ENCODE measurements around the gene STIM2.
"Not testable (repeated sequence)": the region's sequence is repeated elsewhere in the genome, so short reads cannot be mapped to it uniquely, and the experiment has no call there.

Gene STIM2

GRCh38 chr4:26819026-26819425, 41.6 kb upstream of the STIM2 start:
- CTCF ChIA-PET: no interaction called here

GRCh38 chr4:26819478-26820095, 41.1 kb upstream of the STIM2 start:
- ChIA-PET CTCF (interaction anchor here (0.5 kb wide), 1 partner anchor 11 kb away, joined by 4 read pairs; no protein-coding TSS in a partner anchor), POLR2A (ENCODE audit: low non-redundant PET) (no interaction called here)
- no peak overlapping the region for H3K27ac ChIP-seq
- DNase-seq (ENCODE audit: low spot score): no peak
- TF ChIP-seq CTCF (conservative IDR thresholded peaks at IDR 0.05; ENCODE audit: low read depth): no peak

More at GRCh38 chr4:26819026-26819425, 41.6 kb upstream of the STIM2 start:
- POLR2A ChIA-PET (ENCODE audit: low non-redundant PET): no interaction called here
- no peak overlapping the region for H3K27ac ChIP-seq
- DNase-seq (ENCODE audit: low spot score): no peak
- no peak for TF ChIP-seq CTCF (conservative IDR thresholded peaks at IDR 0.05; ENCODE audit: low read depth)

GRCh38 chr4:26820346-26820745, 40.3 kb upstream of the STIM2 start:
- ChIA-PET POLR2A (ENCODE audit: low non-redundant PET) (no interaction called here), CTCF (no interaction called here)
- no peak for DNase-seq (ENCODE audit: low spot score)
- no peak overlapping the region for H3K27ac ChIP-seq
- no peak for TF ChIP-seq CTCF (conservative IDR thresholded peaks at IDR 0.05; ENCODE audit: low read depth)

GRCh38 chr4:26821031-26821430, 39.6 kb upstream of the STIM2 start:
- CTCF ChIA-PET: no interaction called here
- no peak overlapping the region for H3K27ac ChIP-seq
- POLR2A ChIA-PET (ENCODE audit: low non-redundant PET): no interaction called here
- no peak for TF ChIP-seq CTCF (conservative IDR thresholded peaks at IDR 0.05; ENCODE audit: low read depth)
- no peak for DNase-seq (ENCODE audit: low spot score)

- ChIA-PET POLR2A (ENCODE audit: low non-redundant PET) (no interaction called here), CTCF (no interaction called here)
- no peak overlapping the region for H3K27ac ChIP-seq
- TF ChIP-seq CTCF (conservative IDR thresholded peaks at IDR 0.05; ENCODE audit: low read depth): no peak
- no peak for DNase-seq (ENCODE audit: low spot score)
Observed at GRCh38 chr4:26821677-26822503, 38.8 kb upstream of the STIM2 start.

- no peak for DNase-seq (ENCODE audit: low spot score)
- ChIA-PET CTCF (no interaction called here), POLR2A (ENCODE audit: low non-redundant PET) (no interaction called here)
- H3K27ac ChIP-seq: no peak overlapping the region
- no peak for TF ChIP-seq CTCF (conservative IDR thresholded peaks at IDR 0.05; ENCODE audit: low read depth)
Observed at GRCh38 chr4:26822546-26822945, 38.1 kb upstream of the STIM2 start.

- CTCF ChIA-PET, H3K27ac ChIP-seq: not testable (repeated sequence)
Observed at GRCh38 chr4:26822974-26823373, 37.7 kb upstream of the STIM2 start.

More at GRCh38 chr4:26822974-26823373, 37.7 kb upstream of the STIM2 start:
- POLR2A ChIA-PET (ENCODE audit: low non-redundant PET); DNase-seq (ENCODE audit: low spot score): not testable (repeated sequence)

Data from RWPE1 (cell line).